Smooth muscle cell (in vitro differentiated cells): ENCODE data around the gene MT1X. TPM values are rescaled to one million over a fixed set of nuclear protein-coding genes. Genes with fewer than 3 reads are reported as not detected.
A peak's percentile ranks its signal among the peaks of the same experiment; 100 is the strongest.

Experiments
- DNase-seq: peaks from one replicate; lab custom pipeline; 2025; ENCODE audit not compliant: unreplicated experiment; lab: John Stamatoyannopoulos, UW
- H2AFZ ChIP-seq: fragments of 200-600 bp; sonication (generic); 2 replicates; pipeline ENCODE4 v1.6.0; 2016; ENCODE audit warnings: antibody characterized with exemption, low read depth, mild to moderate bottlenecking
- H3F3A ChIP-seq: fragments of 200-600 bp; sonication (generic); 2 replicates; pipeline ENCODE4 v1.6.0; 2017; ENCODE audit warnings: antibody characterized with exemption, low read depth
- H3K27ac ChIP-seq: fragments of 200-600 bp; sonication (generic); 2 replicates; pipeline ENCODE4 v1.5.1; 2016; ENCODE audit warnings: low read depth, mild to moderate bottlenecking
- H3K27me3 ChIP-seq: fragments of 200-600 bp; sonication (generic); 2 replicates; pipeline ENCODE4 v1.6.1; 2016; ENCODE audit warnings: low read depth, mild to moderate bottlenecking
- H3K36me3 ChIP-seq: fragments of 200-600 bp; sonication (generic); 2 replicates; pipeline ENCODE4 v1.5.1; 2016; ENCODE audit warnings: low read depth
- H3K4me1 ChIP-seq: fragments of 200-600 bp; sonication (generic); 2 replicates; pipeline ENCODE4 v1.5.1; 2016; ENCODE audit warnings: low read depth
- H3K4me2 ChIP-seq: fragments of 200-600 bp; sonication (generic); 2 replicates; pipeline ENCODE4 v1.6.0; 2016; ENCODE audit warnings: mild to moderate bottlenecking
- H3K4me3 ChIP-seq: fragments of 200-600 bp; sonication (generic); 2 replicates; pipeline ENCODE4 v1.5.1; 2016; ENCODE audit warnings: mild to moderate bottlenecking
- H3K79me2 ChIP-seq: fragments of 200-600 bp; sonication (generic); 2 replicates; pipeline ENCODE4 v1.6.0; 2016; ENCODE audit warnings: low read depth, mild to moderate bottlenecking
- H3K9ac ChIP-seq: fragments of 200-600 bp; sonication (generic); 2 replicates; pipeline ENCODE4 v1.6.0; 2016; ENCODE audit warnings: low read depth
- H3K9me3 ChIP-seq: fragments of 200-600 bp; sonication (generic); replicated peaks from 2 replicates; pipeline ENCODE4 v1.5.1; 2016; ENCODE audit warnings: low read depth
- H4K20me1 ChIP-seq: fragments of 200-600 bp; sonication (generic); 2 replicates; pipeline ENCODE4 v1.6.0; 2016; ENCODE audit warnings: low read depth
- CTCF ChIP-seq: fragments of 200-600 bp; sonication (generic); IDR thresholded peaks from 2 replicates; pipeline ENCODE4 v1.5.1; 2017; ENCODE audit warnings: borderline replicate concordance, mild to moderate bottlenecking, antibody characterized with exemption; ENCODE audit not compliant: insufficient read depth, poor library complexity, severe bottlenecking
- WGBS: methylation state at CpG from one replicate; pipeline ENCODE4 v1.1.7; 2016; ENCODE audit warnings: low lambda C conversion rate; 5-methylcytosine and 5-hydroxymethylcytosine counted together
- polyA plus RNA-seq: library from polyadenylated mRNA; unstranded; fragments of >200 nt; fragmentation: Nextera tagmentation; extraction: Ambion mirVana; gene quantifications from 2 replicates; pipeline ENCODE4 v1.2.1, GENCODE V29; 2016
- total RNA-seq: library from RNA; depleted of rRNA; stranded (reverse); fragments of >200 nt; gene quantifications from 2 replicates; pipeline ENCODE4 v1.2.3, GENCODE V29; 2014

MT1X gene
- total and polyA plus RNA-seq, 2 experiments from 2014 or later = 0.76 to 11.7 TPM

- WGBS = 88% methylated on average over 1 of the region's 1 CpG
- no peak overlapping the region for H3K9ac ChIP-seq
- H3K27ac ChIP-seq = no peak overlapping the region
- no peak overlapping the region for H3K4me2 ChIP-seq
- H4K20me1 ChIP-seq = no peaks in the 10 kb centered on the region
- H2AFZ ChIP-seq = no peak overlapping the region
- H3K27me3 ChIP-seq = peaks cover 71% of the 10 kb centered on the region
- no peaks in the 10 kb centered on the region for H3K36me3 ChIP-seq
- TF ChIP-seq CTCF = no peak
- H3K4me3 ChIP-seq = no peak overlapping the region
- H3F3A ChIP-seq = no peaks in the 10 kb centered on the region
- no peak for DNase-seq
- H3K9me3 ChIP-seq = no peaks in the 10 kb centered on the region
- peaks cover 6% of the 10 kb centered on the region for H3K4me1 ChIP-seq
- H3K79me2 ChIP-seq = no peaks in the 10 kb centered on the region
These were observed 29.7 kb upstream of the MT1X start for GRCh38 chr16:56652600-56652999.

- no peak overlapping the region for H2AFZ ChIP-seq
- no peak overlapping the region for H3K27ac ChIP-seq
- no peak overlapping the region for H3K4me3 ChIP-seq
- H3K36me3 ChIP-seq = no peaks in the 10 kb centered on the region
- no peak for DNase-seq
- peaks cover 12% of the 10 kb centered on the region for H3K4me1 ChIP-seq
- 94% methylated on average over 7 of the region's 7 CpGs for WGBS
- H3K4me2 ChIP-seq = no peak overlapping the region
- no peak for TF ChIP-seq CTCF
- no peaks in the 10 kb centered on the region for H3F3A ChIP-seq
- H3K79me2 ChIP-seq = no peaks in the 10 kb centered on the region
- peaks cover 71% of the 10 kb centered on the region for H3K27me3 ChIP-seq
- H3K9me3 ChIP-seq = no peaks in the 10 kb centered on the region
- no peaks in the 10 kb centered on the region for H4K20me1 ChIP-seq
- no peak overlapping the region for H3K9ac ChIP-seq
These were observed 29.1 kb upstream of the MT1X start for GRCh38 chr16:56653218-56653617.

DNA sequence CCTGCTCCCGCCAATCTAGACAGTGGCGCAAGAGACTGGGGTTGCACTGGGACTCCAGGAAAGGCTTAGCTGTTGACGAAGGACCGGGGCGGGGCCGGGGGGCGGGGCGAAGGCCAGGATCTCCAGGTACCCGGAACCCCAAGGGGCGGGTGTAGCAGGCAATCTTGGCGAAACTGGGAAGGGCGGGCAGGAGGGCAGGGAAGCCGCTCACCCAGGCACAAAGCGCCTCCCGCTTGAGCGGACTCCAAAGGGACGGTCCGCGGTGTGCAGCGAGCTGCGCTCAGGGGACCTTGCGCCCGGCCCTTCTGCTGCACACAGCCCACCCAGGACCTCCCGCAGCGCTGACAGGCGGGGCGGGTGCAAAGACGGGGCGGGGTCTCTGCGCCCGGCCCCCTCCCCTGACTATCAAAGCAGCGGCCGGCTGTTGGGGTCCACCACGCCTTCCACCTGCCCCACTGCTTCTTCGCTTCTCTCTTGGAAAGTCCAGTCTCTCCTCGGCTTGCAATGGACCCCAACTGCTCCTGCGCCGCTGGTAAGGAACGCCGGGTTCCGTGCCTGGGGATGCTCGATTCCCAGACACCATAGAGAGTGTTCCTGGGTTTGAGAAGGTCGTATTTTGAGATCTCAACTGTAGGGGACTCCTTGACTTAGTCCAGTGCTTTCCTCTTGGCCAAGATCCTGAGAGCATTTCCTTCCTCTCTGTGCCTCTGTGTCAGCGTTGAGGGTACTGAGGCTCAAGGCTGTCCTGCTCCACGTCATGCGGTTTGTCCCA lies 24.5 kb upstream of the MT1X start, which contains the start of gene MT1F:
TSS of gene MT1F (plus strand) at position 405 of the 772 bp plus-strand sequence. CDS start at position 505, 100 bp downstream.
- Histone ChIP-seq H3K27me3 (peaks cover 71% of the 10 kb centered on the region), H3K4me1 (peaks cover 12% of the 10 kb centered on the region), H3K27ac (no peak within 1 kb of the TSS), H4K20me1 (no peaks in the 10 kb centered on the region), H3K79me2 (no peaks in the 10 kb centered on the region), H3K4me2 (peak within 1 kb of the TSS; percentile 86), H3K9ac (no peak within 1 kb of the TSS), H3K36me3 (no peaks in the 10 kb centered on the region), H3K4me3 (peak within 1 kb of the TSS; percentile 48), H3F3A (no peaks in the 10 kb centered on the region), H2AFZ (peak within 1 kb of the TSS; percentile 50), H3K9me3 (no peaks in the 10 kb centered on the region)
- DNase-seq = no peak
- no peak for TF ChIP-seq CTCF
- WGBS = 4% methylated on average over 27 of the region's 46 CpGs
